GM21423 (cell line): ENCODE results near the gene MAGI1.

Source experiments
- ATAC-seq: cut with Tn5 transposase; IDR thresholded peaks from one replicate; pipeline ENCODE4 v1.9.1; 2021; ENCODE audit warnings: mild to moderate bottlenecking, moderate library complexity; ENCODE audit not compliant: unreplicated experiment

MAGI1 gene

DNA sequence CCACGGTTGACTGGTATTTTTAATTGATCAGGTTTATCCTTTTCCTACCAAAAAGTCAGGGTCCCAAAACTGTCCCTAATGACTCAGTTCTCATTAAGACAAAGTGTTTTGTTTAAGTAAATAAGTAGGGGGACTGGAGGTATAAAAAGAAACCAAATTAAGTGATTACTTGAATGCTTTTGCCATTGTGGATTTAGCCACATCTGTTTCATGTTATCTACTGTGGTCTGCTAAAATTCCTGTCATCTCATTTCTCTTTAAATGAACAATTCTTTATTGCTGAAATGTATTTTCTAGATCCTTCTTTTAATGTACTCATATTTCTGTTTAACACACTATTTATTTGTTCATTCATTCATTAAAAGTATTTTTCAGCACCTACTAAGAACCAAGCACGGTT lies 725.1 kb downstream of the MAGI1 start:
- no peak for ATAC-seq

GRCh38 chr3:65305836-65306235 lies 732.9 kb downstream of the MAGI1 start:
- no peak for ATAC-seq
